Fibroblast of the aortic adventitia (primary cell): ENCODE results near the gene HDHD5. TPM values are rescaled to one million over a fixed set of nuclear protein-coding genes. Genes with fewer than 3 reads are reported as not detected.
A peak's percentile ranks its signal among the peaks of the same experiment; 100 is the strongest.

Experiments
- DNase-seq: peaks from one replicate; pipeline ENCODE4 v3.0.0-alpha.2; 2010; ENCODE audit warnings: low read depth
- H3K4me3 ChIP-seq: 2 replicates; pipeline ENCODE4 v1.5.1; 2011; ENCODE audit warnings: low read depth, mild to moderate bottlenecking, control low read depth, low read length, moderate library complexity
- total RNA-seq: library from RNA; depleted of rRNA; stranded (reverse); fragments of >200 nt; gene quantifications from 2 replicates; pipeline ENCODE4 v1.2.3, GENCODE V29; 2012; ENCODE audit warnings: low replicate concordance
- TF ChIP-seq, protein P1 (sequence below): IDR thresholded peaks from 2 replicates; pipeline ENCODE4 v1.5.1; 2011; ENCODE audit warnings: mild to moderate bottlenecking, low read length, control low read depth, inconsistent platforms; ENCODE audit not compliant: insufficient read depth

The HDHD5 gene
- total RNA-seq, 1 donor, result 19.7 TPM

GRCh38 chr22:17135153-17135760 lies 23.8 kb downstream of the HDHD5 start:
- DNase-seq, result no peak
- TF ChIP-seq, protein P1, sequence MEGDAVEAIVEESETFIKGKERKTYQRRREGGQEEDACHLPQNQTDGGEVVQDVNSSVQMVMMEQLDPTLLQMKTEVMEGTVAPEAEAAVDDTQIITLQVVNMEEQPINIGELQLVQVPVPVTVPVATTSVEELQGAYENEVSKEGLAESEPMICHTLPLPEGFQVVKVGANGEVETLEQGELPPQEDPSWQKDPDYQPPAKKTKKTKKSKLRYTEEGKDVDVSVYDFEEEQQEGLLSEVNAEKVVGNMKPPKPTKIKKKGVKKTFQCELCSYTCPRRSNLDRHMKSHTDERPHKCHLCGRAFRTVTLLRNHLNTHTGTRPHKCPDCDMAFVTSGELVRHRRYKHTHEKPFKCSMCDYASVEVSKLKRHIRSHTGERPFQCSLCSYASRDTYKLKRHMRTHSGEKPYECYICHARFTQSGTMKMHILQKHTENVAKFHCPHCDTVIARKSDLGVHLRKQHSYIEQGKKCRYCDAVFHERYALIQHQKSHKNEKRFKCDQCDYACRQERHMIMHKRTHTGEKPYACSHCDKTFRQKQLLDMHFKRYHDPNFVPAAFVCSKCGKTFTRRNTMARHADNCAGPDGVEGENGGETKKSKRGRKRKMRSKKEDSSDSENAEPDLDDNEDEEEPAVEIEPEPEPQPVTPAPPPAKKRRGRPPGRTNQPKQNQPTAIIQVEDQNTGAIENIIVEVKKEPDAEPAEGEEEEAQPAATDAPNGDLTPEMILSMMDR, result no peak
- no peak overlapping the region for H3K4me3 ChIP-seq

DNA sequence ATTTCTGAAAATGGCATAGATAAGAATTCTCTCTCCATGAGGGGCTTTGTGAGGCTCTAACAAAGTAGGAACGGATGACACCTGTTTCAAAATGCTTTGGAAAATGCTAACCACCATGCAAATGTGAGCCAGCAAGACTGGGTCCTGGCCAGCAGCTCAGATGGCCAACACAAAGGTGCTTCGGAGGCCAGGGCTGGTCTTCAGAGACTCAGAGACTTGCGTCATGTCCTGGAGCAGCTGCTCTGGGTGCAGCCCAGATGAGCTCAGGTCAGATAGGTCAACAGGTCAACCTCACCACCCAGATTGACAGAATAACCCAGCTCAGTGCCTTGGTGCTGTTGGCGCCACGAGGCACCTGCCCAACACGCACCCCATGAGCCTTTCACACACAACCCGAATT lies 25.9 kb downstream of the HDHD5 start:
- TF ChIP-seq, protein P1, result no peak
- no peak overlapping the region for H3K4me3 ChIP-seq
- no peak for DNase-seq

DNA sequence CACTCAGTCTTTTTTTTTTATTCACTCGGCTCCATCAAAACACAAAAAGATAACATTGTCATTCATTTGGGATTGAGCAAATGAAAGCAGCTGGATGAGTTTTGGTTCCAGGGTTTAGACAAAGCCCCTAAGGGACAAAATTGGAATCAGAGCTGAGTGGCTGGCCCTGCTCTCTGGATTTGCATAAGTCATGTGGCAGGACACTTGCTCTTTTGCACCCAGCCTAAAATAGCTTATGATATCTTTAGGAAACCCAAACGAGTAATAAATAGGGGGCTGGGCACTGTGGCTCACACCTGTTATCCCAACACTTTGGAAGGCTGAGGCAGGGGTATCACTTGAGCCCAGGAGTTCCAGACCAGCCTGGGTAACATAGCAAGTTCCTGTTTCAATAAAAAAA lies 27.0 kb downstream of the HDHD5 start:
- no peak for DNase-seq
- H3K4me3 ChIP-seq, result no peak overlapping the region

DNA sequence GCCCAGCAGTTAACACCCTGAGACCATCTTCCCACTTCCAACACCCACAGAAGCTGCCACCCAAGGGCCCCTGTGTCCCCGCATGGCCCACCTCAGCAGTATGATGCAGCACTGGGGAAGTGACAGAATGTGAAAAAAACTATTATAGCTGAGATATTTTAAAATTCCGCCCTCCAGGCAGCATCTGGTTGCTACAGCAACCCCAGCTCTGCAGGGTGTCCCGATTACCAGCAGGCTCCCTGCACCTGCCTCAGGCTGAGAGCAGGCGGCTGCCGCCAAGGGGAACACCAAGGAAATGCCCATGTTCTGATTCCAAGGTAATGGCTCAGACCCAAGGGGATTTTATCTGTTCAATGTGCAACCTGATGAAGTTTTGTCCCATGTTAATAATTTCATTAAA lies 27.4 kb downstream of the HDHD5 start:
- no peak overlapping the region for H3K4me3 ChIP-seq
- TF ChIP-seq, protein P1, result no peak
- no peak for DNase-seq

More for the DNA sequence above, 27.0 kb downstream of the HDHD5 start:
- TF ChIP-seq, protein P1, result no peak

GRCh38 chr22:17130199-17130598 lies 28.9 kb downstream of the HDHD5 start:
- H3K4me3 ChIP-seq, result no peak overlapping the region
- TF ChIP-seq, protein P1, result no peak
- DNase-seq, result no peak

DNA sequence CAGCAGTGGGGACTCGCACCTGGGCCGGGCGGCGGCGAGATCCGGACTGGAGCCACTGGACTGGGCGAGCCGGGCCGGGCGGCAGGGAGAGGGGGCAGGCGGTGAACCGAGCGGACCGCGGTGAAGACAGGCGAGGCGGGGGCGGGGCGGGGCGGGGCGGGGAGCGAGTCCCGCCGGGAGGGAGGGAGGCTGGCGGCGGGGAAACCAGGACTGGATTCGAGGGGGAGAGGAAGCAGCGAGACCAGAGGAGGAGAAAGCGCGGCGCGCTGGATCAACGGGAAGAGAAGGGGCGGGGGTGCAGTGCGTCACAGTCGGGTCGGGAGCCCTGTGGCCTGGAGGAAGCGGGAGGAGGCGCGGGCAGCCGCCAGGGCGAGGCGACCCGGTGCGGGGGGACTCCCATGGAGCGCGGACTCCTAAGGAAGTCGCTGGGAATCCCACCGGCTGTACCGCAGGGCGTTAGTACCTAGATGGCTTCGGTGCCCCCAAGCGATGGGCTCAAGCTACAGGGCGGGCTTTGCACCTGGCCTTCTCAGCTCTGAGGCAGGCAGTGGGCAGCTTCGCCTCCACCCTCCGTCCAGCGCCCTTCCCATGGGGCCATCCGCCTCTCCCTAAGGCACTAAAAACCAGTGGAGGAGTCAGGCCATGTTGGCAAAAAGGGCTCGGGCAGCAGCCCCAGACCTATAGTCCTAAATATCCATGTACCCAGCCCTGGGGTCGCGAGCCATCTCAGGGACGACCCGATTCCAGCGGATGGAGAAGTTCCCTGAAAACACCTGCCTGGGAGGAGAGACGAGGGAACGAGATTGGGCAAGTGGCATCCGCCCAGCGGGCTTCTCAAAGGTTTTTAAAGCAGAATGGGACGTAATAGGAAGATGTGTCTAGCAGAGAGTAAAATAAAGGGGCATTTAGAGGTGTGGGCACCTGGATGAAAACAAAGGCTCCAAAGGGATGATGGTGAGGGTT lies 37.6 kb downstream of the HDHD5 start, which contains the start of gene TMEM121B:
Gene TMEM121B, minus strand, starts transcription at position 128 of the 963 bp plus-strand sequence. CDS start 233 bp downstream, outside the sequence.
- H3K4me3 ChIP-seq, result peak within 1 kb of the TSS; percentile 49
- DNase-seq, result peak; percentile 31
- TF ChIP-seq, protein P1, result no peak
